ENCODE data around the gene NUBPL.

The NUBPL gene

DNA sequence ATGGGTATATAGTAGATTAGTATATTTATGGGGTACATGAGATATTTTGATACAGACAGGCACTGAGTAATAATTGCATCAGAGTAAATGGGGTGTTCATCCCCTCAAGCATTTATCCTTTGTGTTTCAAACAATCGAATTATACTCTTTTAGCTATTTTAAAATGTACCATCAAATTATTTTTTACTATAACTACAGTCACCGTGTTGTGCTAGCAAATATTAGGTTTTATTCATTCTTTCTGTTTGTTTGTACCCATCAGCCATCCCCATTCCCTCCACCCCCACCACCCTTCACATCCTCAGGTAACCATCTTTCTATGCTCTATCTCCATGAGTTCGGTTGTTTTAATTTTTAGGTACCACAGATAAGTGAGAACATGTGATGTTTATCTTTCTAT, 115.8 kb downstream of the NUBPL start:
- no peak for TF ChIP-seq CTCF (IDR thresholded peaks at IDR 0.05; ENCODE audit: unreplicated experiment in 3 of 3)
- Mint-ChIP-seq H3K27ac (no peak overlapping the region), H3K9me3 (peaks cover 2% of the 10 kb centered on the region), H3K27me3 (ENCODE audit: low read depth) (no peaks in the 10 kb centered on the region), H3K4me3 (no peak overlapping the region), H3K4me1 (no peaks in the 10 kb centered on the region), H3K36me3 (ENCODE audit: low read depth) (peaks cover 8% of the 10 kb centered on the region)

DNA sequence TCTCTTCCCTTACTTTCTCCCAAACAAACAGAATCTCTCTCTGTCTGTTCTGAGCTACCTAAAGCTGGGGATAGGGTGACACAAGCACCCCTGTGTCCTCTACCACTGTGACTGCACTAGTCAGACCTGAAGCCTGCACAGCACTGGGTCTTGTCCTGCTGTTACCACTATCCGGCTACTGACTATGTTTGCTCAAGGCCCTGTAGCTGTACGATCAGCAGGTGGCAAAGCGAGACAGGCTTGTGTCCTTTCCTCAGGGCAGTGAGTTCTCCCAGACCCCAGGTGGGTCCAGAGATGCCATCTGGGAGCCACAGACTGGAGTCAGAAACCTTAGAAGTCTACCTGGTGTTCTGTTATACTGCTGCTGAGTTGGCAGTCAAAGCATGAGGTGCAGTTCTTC, 116.4 kb downstream of the NUBPL start:
- Mint-ChIP-seq H3K27me3 (ENCODE audit: low read depth) (no peaks in the 10 kb centered on the region), H3K36me3 (ENCODE audit: low read depth) (peaks cover 8% of the 10 kb centered on the region), H3K4me1 (no peaks in the 10 kb centered on the region), H3K4me3 (no peak overlapping the region), H3K27ac (no peak overlapping the region), H3K9me3 (peaks cover 4% of the 10 kb centered on the region)
- TF ChIP-seq CTCF (IDR thresholded peaks at IDR 0.05; ENCODE audit: unreplicated experiment in 3 of 3), result no peak

- peaks cover 11% of the 10 kb centered on the region for H3K36me3 Mint-ChIP-seq (ENCODE audit: low read depth)
- no peak for TF ChIP-seq CTCF (IDR thresholded peaks at IDR 0.05; ENCODE audit: unreplicated experiment in 3 of 3)
- no peaks in the 10 kb centered on the region for H3K27me3 Mint-ChIP-seq (ENCODE audit: low read depth)
- no peaks in the 10 kb centered on the region for H3K4me1 Mint-ChIP-seq
- H3K27ac Mint-ChIP-seq, result no peak overlapping the region
- no peak overlapping the region for H3K4me3 Mint-ChIP-seq
- peaks cover 9% of the 10 kb centered on the region for H3K9me3 Mint-ChIP-seq
Measured at GRCh38 chr14:31678421-31679249, 117.4 kb downstream of the NUBPL start.

DNA sequence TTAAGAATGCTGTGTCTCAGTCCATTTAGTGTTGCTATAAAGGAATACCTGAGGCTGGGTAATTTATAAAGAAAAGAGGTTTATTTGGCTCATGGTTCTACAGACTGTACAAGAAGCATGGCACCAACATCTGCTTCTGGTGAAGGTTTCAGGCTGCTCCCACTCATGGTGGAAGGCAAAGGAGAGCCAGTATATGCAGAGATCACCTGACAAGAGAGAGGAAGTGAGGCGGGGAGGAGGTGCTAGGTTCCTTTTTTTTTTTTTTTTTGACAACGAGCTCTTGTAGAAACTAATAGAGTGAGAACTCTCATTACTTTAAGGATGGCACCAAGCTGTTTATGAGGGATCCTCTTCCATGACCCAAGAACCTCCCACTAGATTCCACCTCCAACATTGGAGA, 121.6 kb downstream of the NUBPL start:
- peaks cover 11% of the 10 kb centered on the region for H3K36me3 Mint-ChIP-seq (ENCODE audit: low read depth)
- H3K9me3 Mint-ChIP-seq, result peaks cover 11% of the 10 kb centered on the region
- H3K27me3 Mint-ChIP-seq (ENCODE audit: low read depth), result no peaks in the 10 kb centered on the region
- H3K4me3 Mint-ChIP-seq, result no peak overlapping the region
- no peak for TF ChIP-seq CTCF (IDR thresholded peaks at IDR 0.05; ENCODE audit: unreplicated experiment in 3 of 3)
- H3K4me1 Mint-ChIP-seq, result no peaks in the 10 kb centered on the region
- no peak overlapping the region for H3K27ac Mint-ChIP-seq

DNA sequence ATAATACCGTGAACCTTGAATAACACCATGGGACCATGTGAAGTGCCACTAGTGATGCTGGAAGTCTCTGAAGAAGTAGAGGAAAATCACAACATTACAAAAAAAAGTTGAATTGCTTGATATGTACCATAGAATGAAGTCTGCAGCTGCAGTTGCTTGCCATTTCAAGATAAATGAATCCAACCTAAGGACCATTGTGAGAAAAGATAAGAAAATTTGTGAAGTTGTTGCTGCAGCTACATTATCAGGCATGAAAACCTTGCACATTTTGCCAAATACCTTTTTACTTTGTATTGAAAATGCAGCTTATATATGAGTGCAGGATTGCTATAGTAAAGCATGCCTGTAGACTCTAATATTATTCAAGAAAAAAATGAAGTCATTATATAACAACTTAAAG, 126.5 kb downstream of the NUBPL start:
- no peaks in the 10 kb centered on the region for H3K27me3 Mint-ChIP-seq (ENCODE audit: low read depth)
- H3K4me3 Mint-ChIP-seq, result no peak overlapping the region
- H3K36me3 Mint-ChIP-seq (ENCODE audit: low read depth), result peaks cover 9% of the 10 kb centered on the region
- no peak overlapping the region for H3K27ac Mint-ChIP-seq
- H3K9me3 Mint-ChIP-seq, result peaks cover 8% of the 10 kb centered on the region
- no peaks in the 10 kb centered on the region for H3K4me1 Mint-ChIP-seq
- no peak for TF ChIP-seq CTCF (IDR thresholded peaks at IDR 0.05; ENCODE audit: unreplicated experiment in 3 of 3)

GRCh38 chr14:31690056-31690455, 128.9 kb downstream of the NUBPL start:
- Mint-ChIP-seq H3K9me3 (no peaks in the 10 kb centered on the region), H3K4me3 (no peak overlapping the region), H3K36me3 (ENCODE audit: low read depth) (no peaks in the 10 kb centered on the region), H3K27me3 (ENCODE audit: low read depth) (no peaks in the 10 kb centered on the region), H3K27ac (no peak overlapping the region), H3K4me1 (no peaks in the 10 kb centered on the region)
- no peak for TF ChIP-seq CTCF (IDR thresholded peaks at IDR 0.05; ENCODE audit: unreplicated experiment in 3 of 3)
